Stimulated activated CD8-positive, alpha-beta memory T cell treated with anti-CD3 and anti-CD28 coated beads, Interleukin-15, amount 100 ng/mL, for 24 hours (primary cell): ENCODE results near the gene CTSD.
"Not testable (repeated sequence)": the region's sequence is repeated elsewhere in the genome, so short reads cannot be mapped to it uniquely, and the experiment has no call there.

Source experiments
- DNase-seq: peaks from one replicate; pipeline ENCODE4 v3.0.0-alpha.2; 2020; ENCODE audit warnings: low read depth

The CTSD gene

DNA sequence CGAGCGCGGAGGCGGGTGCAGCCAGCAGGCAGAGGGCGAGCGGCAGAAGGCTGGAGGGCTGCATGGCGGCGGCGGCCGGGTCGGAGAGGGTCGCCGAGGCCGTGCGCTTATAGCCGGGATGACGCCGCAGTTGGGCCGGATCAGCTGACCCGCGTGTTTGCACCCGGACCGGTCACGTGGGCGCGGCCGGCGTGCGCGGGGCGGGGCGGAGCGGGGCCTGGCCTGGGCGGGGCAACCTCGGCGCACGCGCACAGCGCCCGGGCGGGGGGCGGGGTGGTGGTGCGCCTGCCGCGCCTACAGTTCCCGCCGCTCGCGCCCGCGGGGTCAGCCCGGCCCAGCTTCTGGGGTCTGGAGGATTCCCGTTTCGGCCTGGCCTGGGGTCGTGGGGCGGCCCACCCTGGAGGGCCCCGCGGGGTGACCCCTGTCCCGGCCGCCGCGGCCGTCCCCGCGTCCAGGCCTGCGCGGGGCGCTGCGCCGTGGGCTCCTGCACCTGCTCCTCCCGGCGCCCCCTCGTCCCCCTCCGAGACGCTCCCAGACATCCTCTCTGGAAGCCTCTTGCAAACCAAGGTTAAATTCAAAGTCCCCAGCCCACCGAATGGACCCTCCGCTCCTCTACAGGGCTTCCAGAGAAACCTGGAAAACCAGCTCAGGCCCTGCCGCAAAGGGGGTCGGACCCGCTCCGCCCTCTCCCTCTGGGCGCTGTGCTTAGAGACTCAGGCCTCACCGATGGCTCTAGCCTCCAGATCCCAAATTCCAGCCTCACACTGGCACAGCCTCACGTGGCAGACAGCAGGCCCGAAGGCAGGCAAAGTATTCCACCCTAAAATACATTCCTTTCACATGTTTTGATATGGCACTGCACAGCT, at the start of gene CTSD:
Gene CTSD, minus strand, starts transcription at position 132 of the 866 bp plus-strand sequence. Its CDS starts 68 bp downstream, at position 64.
- peak; percentile 94 for DNase-seq

DNA sequence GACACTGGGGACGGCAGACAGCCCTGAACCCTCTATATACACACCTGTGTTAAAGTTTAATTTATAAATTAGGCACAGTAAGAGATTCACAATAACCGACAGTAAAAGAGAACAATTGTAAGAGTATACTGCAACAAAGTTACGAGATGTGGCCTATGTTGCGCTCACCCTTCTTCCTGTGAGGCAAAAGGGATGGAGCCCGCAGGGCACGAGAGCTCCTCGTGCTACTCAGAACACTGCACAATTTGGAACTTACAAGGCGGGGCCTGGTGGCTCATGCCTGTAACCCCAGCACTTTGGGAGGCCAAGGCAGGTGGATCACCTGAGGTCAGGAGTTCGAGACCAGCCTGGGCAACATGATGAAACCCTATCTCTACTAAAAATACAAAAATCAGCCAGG, 49.6 kb upstream of the CTSD start:
- not testable (repeated sequence) for DNase-seq

DNA sequence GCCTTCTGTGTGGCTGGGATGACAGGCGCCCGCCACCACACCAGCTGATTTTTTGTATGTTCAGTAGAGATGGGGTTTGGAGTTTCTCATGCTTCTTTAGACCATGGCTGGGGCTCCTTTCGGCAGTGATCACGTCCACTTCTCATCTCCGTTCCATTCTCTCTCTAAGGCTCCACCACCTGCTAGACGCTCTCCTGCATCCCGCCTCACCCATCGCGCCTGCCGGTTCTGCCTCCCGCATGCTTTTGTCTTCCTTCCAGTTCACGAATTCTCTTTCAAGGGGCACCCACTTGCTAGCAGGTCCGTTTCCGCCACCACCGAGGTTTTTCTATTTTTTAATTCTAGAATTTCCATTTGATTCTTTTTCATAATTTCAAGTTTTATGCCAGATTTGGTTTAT, 49.1 kb upstream of the CTSD start:
- no peak for DNase-seq

DNA sequence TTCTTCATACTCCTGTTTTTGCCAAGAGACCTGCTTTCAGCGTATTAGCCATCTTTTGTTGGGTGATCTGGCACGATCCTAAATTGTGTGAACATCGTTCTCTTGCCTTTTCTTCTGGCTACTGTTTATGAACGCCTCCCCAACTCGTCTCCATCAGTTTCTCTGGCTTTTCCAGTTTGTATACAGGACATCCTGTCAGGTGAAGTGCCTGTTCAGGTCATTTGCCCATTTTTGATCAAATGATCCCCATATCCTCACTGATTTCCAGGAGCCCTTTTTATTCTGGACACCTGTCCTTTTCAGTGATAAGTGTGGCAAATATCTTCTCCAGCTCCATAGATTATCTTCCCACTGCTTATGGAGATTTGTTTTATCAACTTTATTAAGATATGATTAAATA, 48.5 kb upstream of the CTSD start:
- no peak for DNase-seq

DNA sequence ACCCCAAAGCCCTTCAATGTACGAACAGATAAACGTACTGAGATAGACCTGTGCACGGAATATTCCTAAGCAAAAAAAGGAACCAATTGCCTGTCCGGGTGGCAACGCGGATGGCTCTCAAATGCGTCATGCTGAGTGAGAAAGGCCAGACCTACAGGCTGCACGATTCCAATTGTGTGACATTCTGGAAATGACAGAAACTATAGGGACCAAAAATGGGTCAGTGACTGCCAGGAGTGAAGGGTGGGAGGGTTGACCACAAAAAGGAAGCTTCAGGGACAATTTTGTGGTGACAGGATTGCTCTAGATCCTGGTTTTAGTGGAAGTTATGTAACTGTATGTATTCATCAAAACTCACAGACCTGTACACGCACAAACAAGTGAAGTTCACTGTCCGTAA, 47.0 kb upstream of the CTSD start:
- DNase-seq = no peak

DNA sequence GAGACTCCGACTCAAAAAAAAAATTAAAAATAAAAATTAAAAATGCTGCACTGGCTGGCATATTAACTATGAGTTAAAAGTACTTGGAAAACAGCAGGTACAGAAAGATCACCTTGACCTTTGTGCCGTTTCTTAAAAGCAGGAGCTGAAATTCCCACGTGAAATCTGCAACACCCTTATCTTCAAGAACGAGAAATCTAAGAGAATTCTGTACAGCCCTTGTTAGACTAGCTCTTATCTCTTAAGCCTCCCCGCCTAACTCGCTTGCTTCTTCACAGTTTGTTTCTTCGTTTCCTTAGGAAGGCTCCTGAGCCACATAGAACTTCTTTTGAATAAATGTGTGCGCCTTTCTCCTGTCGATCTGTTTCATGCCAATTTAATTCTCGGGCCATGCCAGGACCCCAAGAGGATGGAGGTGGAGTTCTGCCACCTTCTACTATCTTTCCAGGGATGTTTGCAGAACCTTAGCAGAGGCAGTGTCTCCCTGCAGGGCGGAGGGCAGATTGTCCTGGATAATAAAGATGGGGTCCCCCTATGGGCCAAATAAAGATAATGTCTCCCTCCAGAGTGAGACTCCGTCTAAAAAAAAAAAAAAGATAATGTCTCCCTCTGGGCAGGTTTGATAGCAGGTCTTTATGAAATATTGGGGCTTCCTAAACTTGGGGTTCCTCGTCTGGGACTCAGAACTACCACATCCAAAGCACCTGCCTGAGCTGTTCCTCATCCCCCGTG, 43.7 kb upstream of the CTSD start:
- DNase-seq = no peak

DNA sequence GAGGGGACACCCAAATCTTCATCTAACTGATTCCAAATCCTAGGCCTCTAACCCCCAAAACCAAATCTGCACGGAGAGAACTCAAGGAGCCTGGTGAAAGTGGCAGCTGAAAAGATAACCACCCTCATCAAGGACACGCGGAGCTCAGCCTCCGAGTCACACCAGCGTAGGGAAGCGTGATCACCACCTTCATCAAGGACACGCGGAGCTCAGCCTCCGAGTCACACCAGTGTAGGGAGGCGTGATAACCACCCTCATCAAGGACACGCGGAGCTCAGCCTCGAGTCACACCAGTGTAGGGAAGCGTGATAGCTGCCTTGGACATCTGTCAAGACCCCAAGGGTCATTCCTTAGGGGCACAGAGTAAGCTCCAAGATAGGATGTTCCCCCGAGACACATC, 41.8 kb upstream of the CTSD start:
- DNase-seq = no peak

DNA sequence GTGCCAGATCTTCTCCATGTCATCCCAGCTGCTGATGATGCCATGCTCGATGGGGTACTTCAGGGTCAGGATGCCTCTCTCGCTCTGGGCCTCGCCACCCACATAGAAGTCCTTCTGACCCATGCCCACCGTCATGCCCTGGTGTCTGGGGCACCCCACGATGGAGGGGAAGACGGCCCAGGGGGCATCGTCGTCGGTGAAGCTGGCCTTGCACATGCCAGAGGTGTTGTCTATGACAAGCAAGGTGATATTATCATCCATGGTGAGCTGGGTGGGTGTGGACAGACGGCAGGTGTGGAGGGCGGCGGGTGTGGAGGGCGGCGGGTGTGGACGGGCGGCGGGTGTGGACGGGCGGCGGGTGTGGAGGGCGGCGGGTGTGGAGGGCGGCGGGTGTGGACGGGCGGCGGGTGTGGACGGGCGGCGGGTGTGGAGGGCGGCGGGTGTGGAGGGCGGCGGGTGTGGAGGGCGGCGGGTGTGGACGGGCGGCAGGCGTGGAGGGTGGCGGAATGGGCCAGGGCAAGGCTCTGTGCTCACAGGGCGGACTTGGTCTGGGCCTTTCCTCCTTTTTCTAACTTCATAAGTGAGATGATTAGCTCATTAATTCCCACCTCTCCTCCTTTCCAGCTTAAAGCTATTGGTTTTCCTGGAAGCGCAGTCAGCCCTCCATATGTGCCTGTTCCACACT, 40.2 kb upstream of the CTSD start:
- not testable (repeated sequence) for DNase-seq

DNA sequence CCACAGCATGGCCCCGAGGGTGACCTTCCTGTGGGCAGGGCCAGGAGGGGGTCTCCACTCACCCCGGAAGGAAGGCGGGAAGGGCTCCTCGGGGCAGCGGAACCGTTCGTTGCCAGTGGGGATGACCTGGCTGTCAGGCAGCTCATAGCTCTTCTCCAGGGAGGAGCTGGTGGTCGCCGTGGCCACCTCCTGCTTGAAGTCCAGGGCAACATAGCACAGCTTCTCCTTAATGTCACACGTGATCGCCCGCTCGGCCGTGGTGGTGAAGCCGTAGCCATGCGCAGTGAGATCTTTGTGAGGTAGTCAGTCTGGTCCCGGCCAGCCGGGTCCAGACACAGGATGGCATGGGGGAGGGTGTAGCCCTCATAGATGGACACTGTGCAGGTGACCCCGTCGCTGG, 39.5 kb upstream of the CTSD start:
- DNase-seq = no peak

DNA sequence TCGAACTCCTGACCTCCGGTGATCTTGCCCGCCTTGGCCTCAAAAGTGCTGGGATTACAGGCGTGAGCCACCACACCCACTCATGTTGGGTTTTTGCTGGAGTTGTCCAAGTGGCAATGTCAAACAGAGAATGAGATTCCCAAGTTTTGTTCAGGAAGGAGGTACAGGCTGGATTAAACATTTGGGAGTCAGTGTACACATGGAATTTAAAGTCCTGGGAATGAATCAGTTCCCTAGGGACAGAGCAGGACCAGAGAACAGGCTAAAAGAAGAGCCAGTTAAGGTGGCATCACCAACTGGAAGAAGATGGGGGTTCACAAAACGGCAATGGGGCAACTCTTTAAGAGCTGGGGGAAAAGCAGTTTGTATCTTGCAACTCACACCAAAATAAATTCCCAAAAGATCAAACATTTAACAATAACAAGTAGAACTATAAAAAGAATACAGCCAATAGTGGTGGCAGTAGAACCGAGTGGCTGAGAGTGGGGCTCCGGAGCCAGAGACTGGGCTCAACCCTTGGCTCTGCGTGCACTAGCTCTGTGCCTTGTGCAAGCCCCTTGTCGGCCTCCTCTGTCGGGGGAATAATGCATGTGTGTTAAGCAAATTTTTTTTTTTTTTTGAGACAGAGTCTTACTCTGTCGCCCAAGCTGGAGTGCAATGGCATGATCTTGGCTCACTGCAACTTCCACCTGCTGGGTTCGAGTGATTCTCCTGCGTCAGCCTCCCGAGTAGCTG, 33.8 kb upstream of the CTSD start:
- no peak for DNase-seq

DNA sequence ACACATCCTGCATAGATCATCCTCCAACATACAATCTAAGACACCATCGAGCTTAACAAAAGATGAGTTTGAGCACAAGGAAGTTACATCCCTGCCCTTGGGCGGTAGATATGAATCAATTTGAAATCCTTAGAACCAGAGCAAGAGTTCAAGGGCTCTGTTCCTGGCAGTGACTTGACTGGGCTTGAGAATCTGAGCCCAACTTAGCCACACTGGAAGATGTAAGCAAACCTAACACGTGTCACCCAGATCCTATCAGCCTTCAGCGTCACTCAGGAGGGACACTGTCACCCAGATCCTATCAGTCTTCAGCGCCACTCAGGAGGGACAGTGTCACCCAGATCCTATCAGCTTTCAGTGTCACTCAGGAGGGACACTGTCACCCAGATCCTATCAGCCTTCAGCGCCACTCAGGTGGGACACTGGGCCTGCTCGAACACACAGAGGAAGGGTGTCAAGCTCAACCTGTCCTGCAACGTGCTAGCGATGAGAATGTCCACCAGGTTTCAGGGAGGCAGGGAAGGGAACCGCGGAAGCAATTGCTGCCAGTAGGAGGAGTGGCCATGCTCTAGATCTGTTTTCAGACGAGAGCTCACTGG, 32.8 kb upstream of the CTSD start:
- no peak for DNase-seq

DNA sequence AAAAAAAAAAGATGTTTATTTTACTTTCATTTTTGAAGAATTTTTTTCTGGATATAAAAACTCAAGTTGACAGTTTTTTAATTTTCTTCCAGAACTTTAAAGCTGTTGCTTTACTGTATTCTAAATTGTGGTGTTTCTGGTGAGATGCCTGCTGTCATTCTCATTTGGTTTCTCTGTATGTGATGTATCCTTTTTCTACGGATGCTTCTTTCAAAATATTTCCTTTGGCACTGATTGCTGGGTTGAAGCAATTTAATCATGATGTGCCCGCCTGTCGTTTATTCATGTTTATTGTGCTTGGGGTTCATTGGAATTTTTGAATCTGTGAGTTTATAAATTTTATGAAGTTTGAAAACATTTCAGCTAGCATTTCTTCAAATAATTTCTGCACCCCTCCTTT, 29.4 kb upstream of the CTSD start:
- DNase-seq = no peak

DNA sequence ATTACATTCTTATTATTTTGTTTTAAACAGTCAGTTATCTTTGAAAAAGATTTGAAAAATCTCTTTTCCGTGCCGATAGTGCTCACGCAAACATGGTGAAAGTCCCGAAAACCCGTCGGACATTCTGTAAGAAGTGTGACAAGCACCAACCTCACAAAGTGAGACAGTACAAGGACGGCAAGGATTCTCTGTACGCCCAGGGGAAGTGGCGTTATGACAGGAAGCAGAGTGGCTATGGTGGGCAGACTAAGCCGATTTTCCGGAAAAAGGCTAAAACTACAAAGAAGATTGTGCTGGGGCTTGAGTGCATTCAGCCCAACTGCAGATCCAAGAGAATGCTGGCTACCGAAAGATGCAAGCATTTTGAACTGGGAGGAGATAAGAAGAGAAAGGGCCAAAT, 28.7 kb upstream of the CTSD start:
- no peak for DNase-seq

DNA sequence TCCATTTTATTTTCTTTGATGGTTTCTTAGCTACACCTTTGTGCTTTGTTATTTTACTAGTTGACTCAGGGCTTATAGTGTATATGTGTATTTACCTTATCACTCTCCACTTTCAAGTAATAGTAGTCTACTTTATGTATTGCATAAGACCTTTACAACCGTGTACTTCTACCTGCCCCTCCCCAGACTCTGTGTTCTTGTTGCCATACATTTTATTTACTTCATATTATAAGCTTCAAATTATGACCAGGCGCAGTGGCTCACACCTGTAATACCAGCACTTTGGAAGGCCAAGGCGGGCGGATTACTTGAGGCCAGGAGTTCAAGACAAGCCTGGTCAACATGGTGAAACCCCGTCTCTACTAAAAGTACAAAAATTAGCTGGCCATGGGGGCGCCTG, 28.2 kb upstream of the CTSD start:
- no peak for DNase-seq

DNA sequence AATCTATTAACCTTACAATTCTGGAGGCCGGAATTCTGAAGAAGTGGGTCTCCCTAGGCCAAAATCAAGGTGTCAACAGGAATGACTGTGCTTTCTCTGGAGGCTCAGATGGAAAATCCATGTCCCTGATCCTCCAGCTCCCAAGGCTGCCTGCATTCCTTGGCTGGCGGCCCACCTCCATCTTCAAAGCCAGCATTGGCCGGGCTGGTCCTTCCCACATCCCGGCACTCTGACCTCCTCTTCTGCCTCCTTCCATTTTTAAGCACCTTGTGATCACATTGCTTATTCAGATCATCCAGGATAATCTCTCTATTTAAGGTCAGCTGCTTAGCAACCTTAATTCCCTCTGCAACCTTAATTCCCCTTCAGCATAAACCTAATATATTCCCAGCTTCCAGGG, 22.7 kb upstream of the CTSD start:
- no peak for DNase-seq

DNA sequence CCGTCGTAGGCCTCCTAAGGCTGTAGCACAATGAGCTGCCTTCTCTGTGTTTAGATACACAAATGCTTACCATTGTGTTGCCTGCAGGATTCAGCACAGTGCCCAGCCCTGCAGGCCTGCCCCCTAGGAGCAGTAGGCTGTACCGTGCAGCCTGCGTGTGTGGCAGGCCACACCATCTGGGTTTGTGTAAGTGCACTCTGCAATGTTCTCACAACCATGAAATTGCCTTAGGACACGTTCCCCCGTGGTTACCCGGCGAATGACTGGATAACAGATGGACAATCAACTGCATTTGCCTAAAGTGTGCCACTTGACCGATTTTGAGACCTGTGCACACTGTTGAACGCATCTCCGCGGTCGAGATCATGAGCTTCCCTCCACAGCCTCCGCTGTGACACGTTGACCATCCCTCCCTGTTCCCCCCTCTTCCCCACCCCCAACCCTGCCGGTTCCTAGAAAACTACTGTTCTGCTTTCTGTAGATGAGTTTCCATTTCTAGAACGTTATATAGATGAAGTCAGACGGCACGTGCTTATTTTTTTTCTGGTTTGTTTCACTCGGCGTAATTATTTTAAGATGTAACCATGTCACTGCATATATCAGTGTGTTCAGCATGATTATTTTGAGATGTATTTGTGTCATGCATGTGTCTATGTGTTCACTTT, 22.2 kb upstream of the CTSD start:
- no peak for DNase-seq

DNA sequence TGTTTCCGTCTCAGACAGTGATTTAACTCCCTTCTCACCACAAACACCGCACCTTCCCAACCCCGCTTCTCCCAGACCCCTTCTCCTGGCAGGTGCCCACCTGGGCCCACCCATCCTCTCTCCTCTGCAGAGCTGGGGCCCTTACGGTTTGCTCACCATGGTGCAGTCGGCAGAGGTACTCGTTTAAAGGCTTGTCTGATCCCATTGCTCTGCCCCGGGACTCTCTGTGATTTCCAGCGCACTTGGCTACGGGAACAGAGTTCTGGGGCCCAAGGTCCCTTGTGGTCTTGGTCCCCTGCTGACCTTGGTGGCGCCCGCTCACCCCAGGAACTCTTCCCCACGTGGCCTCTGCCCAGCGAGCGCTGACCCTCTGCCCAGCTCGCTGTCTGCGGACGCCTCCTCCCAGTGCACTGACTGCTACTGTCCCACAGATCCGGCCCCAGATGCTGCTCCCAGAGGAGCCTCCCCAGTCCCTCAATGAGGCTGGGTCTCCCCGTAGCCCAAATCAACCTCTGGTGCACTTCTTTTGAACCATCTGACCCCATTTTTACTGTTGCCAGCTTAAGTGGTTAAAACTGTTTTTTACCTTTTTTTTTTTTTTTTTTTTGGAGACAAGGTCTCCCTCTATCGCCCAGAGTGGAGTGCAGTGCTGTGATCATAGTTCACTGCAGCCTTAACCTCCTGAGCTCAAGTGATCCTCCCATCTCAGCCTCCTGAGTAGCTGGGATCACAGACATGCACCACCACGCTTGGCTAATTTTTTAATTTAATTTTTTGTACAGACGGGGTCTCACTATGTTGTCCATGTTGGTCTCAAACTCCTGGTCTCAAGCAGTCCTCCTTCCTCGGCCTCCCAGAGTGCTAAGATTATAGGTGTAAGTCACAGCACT, 21.3 kb upstream of the CTSD start:
- no peak for DNase-seq

DNA sequence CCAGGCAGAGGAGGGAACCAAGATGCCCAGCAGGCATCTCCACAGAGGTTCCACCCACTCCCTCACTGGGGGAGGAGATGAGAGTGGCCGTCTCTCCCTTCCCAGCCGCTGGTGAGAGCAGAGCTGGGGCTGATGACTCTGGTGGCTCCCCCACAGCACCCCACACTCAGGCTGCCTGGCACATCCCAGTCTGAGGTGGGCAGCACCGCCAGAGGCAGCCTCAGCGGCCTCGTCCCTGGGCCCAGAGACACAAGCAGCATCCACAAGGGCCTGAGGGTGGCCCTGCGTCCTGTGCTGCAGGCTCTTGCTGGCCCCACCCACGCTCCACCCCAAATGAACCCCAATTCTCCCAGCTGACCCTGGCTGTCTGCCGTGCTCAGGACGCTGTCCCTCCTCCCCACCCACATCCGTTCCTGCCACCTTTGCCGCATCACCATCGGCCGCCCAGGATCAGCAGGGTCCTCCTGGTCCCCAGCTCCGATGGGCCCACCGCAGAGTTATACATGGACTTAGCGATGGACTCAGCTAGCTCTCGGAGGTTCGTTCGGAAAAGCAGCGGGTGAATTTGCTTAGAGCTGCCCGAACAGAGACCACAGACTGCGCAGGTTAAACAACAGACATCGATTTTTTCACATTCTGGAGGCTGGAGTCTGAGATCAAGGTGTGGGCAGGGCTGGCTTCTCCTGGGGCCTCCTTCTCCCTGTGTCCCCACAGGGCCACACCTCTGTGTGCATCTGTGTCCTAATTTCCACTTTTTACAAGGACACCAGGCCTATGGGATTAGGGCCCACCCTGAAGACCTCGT, 20.2 kb upstream of the CTSD start:
- DNase-seq = no peak
